Measurements from ENCODE around the gene NIN.

The NIN gene

GRCh38 chr14:50786751-50787464 is 44.1 kb downstream of the NIN start:
- no peak for DNase-seq

DNA sequence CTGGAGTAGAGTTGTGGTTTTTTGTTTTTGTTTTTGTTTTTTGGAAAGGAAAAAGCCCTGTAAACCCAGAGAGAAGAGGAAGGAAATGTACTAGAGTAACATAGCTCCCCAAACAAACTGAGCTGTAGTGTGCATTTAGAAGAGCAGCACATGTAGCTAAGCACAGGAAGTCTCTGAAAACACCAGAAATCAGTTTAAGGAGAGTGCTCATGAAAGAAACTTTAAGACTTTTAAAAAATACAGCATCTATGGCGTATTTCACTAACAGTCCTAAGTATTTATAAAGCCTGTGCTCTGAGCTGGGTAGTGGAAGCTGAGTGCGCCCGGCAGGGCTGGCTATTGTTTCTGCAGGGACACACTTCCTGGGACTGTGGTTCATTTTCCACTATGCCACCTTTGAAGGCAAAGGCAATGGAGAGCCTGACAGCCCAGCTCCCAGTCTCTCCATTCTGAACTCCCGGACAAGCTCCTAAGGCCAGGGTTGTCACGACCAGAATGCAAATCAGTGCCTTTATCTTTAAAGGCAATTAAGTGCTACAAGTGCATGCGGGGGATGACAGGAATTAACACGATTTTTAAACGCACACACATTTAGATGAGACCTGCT is 45.4 kb downstream of the NIN start:
- DNase-seq = no peak

- DNase-seq = no peak
Observed at GRCh38 chr14:50784683-50785456, 46.1 kb downstream of the NIN start.

DNA sequence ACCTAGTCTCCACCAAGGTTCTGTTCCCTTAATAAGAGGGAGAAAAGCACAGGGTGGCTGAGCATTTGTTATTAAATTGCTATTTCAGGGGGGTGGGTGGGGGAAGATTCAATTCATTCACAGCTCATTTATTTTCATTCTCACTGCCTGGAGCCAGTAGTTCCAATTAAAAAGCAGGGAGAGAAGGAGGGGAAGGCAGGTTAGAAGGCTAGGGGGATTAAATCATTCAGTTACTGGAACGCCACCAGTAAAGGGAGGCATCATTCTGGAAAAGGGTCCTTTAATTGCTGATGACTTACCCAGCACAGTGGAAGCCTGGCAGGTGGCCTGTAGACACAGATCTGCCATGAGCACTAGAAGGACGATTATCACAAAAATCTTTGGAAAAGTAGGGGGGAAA is 47.4 kb downstream of the NIN start:
- DNase-seq = no peak

- DNase-seq = no peak
Observed at GRCh38 chr14:50780393-50780792, 50.6 kb downstream of the NIN start.

DNA sequence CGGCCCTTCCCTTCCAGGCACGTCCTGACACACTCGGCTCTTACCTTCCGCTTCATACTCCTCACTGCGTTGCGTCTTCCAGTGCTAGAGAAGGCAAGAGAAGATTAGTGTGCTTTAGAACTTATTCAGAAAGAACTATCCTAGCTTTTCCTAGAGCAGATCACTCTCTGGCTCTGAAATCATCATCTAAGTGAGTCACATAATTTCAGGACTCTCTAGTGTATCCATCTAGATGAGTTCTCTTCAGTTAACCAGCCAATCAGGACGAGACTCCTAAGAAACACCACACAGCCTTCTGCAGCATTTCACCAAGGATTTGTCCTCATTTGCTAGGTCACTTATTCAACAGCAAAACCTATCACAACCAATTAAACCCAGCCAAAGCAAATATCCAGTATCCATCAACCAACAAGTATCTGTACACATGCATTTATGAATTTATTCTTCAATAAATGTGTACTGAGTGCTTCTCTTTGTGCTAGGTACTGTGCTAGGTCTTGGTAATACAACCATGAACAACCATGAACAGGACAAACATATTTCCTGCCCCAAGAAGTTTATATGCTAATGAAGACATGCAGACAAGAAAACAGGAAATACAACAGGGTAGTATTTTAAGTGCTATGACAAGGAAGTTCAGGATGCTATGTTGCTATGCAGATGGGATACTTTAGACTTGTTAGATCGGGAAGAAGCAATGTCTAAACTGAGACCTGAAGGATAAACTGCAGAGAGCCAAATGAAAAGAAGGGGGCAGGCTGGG is 52.1 kb downstream of the NIN start:
- DNase-seq = no peak

- no peak for DNase-seq
Observed at GRCh38 chr14:50776522-50776921, 54.4 kb downstream of the NIN start.

- DNase-seq = no peak
Observed at GRCh38 chr14:50775357-50775756, 55.6 kb downstream of the NIN start.

- no peak for DNase-seq
Observed at GRCh38 chr14:50774542-50775267, 56.3 kb downstream of the NIN start.

- no peak for DNase-seq
Observed at GRCh38 chr14:50773632-50774541, 57.1 kb downstream of the NIN start.

DNA sequence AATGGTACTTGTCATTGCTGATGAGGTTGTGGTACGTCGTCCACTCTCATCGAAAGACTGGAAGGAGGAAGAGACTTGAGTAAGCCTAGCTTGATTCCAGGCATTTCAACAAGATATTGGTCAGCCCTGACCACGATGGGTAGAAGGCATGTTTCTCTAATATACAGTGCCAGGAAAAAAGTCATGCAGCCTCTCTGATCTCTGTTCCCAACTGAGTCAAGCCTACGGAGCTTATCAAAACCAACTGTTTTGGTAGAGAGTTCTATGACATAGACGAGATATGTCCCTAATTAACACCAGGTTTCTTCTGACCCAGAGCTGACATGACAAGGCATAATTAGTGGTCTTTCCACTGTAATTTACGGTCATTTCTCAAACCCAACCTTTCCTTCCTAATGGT is 58.5 kb downstream of the NIN start:
- DNase-seq = no peak

DNA sequence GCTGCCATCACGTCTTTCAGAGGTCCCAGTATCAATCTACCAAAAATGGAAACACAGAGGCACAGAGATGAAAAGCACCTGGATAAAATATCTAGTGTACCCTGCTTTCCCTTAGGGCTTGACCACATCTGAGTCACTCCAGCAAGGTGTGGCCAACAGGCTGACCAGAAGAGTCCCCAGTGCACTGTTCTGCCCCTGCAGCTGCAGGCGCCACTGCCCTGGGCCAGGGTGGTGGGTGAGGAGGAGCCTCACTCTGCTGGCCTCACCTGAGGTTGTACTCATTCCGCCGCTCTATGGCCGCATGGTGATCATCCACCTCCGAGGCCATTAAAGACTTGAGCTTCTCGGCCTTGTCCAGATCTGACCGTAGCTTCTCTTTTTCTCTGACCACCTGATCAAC is 60.4 kb downstream of the NIN start:
- no peak for DNase-seq

DNA sequence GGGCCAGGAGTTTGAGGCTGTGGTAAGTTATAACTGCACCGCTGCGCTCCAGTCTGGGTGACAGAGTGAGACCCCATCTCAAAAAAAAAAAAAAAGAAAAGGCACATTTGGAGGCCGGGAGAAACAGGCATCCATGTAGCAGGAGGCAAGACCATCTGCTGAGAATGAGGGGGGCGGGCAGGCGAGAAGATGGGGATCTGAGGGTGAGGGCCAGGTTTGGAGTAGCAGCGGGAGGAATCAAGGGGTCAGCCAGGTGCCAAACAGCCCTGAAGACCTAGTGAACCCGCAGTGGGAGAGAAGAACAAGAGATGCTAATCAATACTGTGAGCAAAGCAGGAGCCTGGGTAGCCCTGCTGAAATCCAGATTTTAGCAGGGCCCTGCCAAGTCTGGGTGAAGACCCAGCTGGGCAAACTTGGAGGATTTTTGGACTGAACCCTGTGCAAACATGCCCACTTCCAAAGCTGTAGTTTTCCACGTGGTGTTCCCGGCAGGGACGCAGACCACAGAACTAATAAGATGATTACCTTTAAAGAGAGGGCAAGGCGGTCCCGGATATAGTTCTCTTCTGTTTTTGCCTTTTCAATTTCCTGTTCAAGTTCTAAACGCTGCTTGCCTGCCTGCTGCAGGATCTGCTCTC is 61.0 kb downstream of the NIN start:
- no peak for DNase-seq

GRCh38 chr14:50768680-50769079 is 62.3 kb downstream of the NIN start:
- DNase-seq = no peak

- no peak for DNase-seq
Observed at GRCh38 chr14:50766338-50766886, 64.5 kb downstream of the NIN start.

DNA sequence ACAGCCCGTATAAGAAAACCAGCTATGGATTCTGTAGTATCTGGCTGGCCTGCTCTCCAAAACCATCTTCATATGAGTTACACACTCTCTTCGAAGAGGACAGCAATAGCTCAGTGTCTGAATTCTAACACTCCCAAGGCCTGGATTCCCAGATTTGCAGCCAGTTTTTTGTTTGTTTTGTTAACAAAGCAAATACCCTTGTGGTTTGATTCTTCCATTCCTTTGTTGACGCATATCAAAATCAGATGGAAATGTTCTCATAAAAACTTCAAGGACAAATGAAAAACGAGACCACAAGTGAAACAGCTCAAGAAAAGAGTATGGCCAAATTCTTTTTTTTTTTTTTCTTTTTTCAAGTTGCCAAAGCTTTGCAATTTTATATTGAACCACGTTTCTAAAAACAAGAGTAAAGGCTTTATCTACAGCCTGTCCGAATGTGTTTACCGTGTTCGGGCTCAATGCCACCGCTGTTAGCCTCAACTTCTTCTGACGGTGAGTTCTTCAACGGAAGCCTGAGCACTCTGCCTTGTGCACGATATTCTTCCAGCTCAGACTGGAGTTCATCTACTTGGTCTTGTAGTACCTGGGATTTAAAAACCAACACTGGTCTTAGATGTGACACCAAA is 67.5 kb downstream of the NIN start:
- peak; percentile 90 for DNase-seq

DNA sequence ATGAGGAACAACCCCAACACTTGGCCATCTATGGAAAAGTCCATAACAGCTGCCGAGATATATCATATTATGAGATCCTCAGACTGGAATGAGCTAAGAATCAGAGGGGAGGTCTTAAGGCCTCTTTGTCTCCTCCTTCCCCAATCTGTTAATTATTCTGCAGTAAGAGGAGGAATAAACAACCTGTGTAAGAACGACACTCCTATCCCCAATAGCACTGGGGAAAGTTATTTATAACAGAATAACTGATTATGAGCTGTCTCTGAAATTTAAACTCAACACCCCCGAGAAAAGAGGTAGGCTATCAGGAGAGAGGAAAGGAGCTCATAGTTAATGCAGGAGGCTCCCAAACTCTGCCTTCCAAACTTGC is 68.0 kb downstream of the NIN start:
- DNase-seq = no peak

DNA sequence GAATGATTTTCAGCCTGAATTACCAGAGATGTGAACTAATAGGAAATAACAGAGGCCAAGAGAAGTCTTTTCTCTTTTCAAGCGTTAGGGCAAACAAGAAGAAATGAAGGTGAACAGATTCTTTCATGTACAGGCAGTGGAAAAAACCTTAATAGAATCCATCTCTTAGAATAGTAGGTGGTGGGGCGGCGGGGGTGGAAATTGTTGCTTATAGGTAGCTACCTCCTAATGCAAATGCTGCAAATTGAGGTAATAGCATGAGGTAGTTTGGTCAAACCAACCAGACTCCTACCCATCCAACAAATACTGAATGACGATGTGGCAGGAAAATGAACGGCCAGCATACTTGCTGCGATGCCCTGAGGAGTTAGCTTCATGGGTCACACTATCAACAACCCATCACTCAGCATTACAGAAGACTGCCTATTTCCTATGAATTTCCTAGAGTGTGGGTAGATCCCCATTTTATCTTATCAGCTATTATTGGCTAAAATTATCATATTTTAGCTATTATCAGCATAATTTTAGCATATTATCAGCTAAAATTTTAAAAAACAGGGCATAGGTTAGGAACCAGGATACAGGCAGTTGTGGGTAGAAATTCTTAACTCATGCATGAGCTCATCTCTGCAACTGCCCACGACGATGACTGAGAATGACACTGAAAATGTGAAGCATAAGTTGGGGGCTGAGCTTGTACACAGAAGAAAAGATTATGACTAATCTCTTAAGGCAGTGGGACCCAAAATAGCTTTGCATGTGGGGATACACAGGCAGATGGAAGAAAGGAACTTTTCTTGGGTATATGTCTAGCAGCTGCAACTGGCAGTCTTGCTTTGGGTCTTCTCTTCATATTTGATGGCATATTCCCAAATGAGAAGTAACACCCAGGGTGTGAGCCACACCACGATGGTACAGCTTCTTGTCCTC is 68.7 kb downstream of the NIN start:
- DNase-seq = no peak
